ENCODE data around the gene LARGE1. TPM values are rescaled to one million over a fixed set of nuclear protein-coding genes. Genes with fewer than 3 reads are reported as not detected.

LARGE1 gene
- total RNA-seq, 4 donors from 2014 or later = 24.9 to 51.0 (median 32.7) TPM

- Histone ChIP-seq H3K4me3 (no peak overlapping the region), H3K27ac (no peak overlapping the region), H3K9me3 (peaks cover 0 to 20% (median 5%) of the 10 kb centered on the region in 4 donors), H3K4me1 (peaks cover 0 to 14% (median 0%) of the 10 kb centered on the region in 4 donors), H3K36me3 (peaks cover 0 to 7% (median 0%) of the 10 kb centered on the region in 3 donors), H3K27me3 (no peaks in the 10 kb centered on the region)
- no peak for DNase-seq (ENCODE audit: low spot score in 2 of 2)
- no peak for TF ChIP-seq CTCF (IDR thresholded peaks at IDR 0.05)
Observed at GRCh38 chr22:33786149-33786548, 134.1 kb downstream of the LARGE1 start.

- H3K27me3 ChIP-seq = no peaks in the 10 kb centered on the region
- H3K27ac ChIP-seq = no peak overlapping the region
- TF ChIP-seq POLR2A (IDR thresholded peaks at IDR 0.05) (no peak), EP300 (IDR thresholded peaks at IDR 0.05) (no peak), CTCF (IDR thresholded peaks at IDR 0.05) (no peak)
- DNase-seq (ENCODE audit: low spot score in 2 of 2) = no peak
- 72 to 81% methylated on average over 5 of the region's 5 CpGs for WGBS, 2 donors
- peaks cover 0 to 15% (median 0%) of the 10 kb centered on the region in 4 donors for H3K4me1 ChIP-seq
- H3K4me3 ChIP-seq = no peak overlapping the region
- H3K9me3 ChIP-seq = peaks cover 0 to 20% (median 5%) of the 10 kb centered on the region in 4 donors
- peaks cover 0 to 7% (median 0%) of the 10 kb centered on the region in 3 donors for H3K36me3 ChIP-seq
Observed at GRCh38 chr22:33785283-33785968, 134.8 kb downstream of the LARGE1 start.

- H3K27ac ChIP-seq = no peak overlapping the region
- no peak for DNase-seq (ENCODE audit: low spot score in 2 of 2)
- H3K27me3 ChIP-seq = no peaks in the 10 kb centered on the region
- WGBS, 2 donors = 64 to 66% methylated on average over 5 of the region's 5 CpGs
- TF ChIP-seq POLR2A (IDR thresholded peaks at IDR 0.05) = no peak
- TF ChIP-seq EP300 (IDR thresholded peaks at IDR 0.05) = no peak
- no peak for TF ChIP-seq CTCF (IDR thresholded peaks at IDR 0.05)
- peaks cover 0 to 21% (median 0%) of the 10 kb centered on the region in 4 donors for H3K4me1 ChIP-seq
- H3K9me3 ChIP-seq = no peaks in the 10 kb centered on the region
- H3K4me3 ChIP-seq = no peak overlapping the region
- H3K36me3 ChIP-seq = no peaks in the 10 kb centered on the region
Observed at GRCh38 chr22:33781411-33781810, 138.9 kb downstream of the LARGE1 start.

GRCh38 chr22:33780531-33781136 is 139.6 kb downstream of the LARGE1 start:
- no peak overlapping the region for H3K4me3 ChIP-seq
- no peak for DNase-seq (ENCODE audit: low spot score in 2 of 2)
- WGBS, 2 donors = 70 to 72% methylated on average over 5 of the region's 5 CpGs
- H3K4me1 ChIP-seq = peaks cover 0 to 21% (median 0%) of the 10 kb centered on the region in 4 donors
- H3K27me3 ChIP-seq = no peaks in the 10 kb centered on the region
- no peak overlapping the region for H3K27ac ChIP-seq
- no peak for TF ChIP-seq POLR2A (IDR thresholded peaks at IDR 0.05)
- no peak for TF ChIP-seq EP300 (IDR thresholded peaks at IDR 0.05)
- no peak for TF ChIP-seq CTCF (IDR thresholded peaks at IDR 0.05)
- H3K36me3 ChIP-seq = no peaks in the 10 kb centered on the region
- H3K9me3 ChIP-seq = no peaks in the 10 kb centered on the region

GRCh38 chr22:33779243-33779642 is 141.0 kb downstream of the LARGE1 start:
- no peak for TF ChIP-seq EP300 (IDR thresholded peaks at IDR 0.05)
- TF ChIP-seq CTCF (IDR thresholded peaks at IDR 0.05) = no peak
- TF ChIP-seq POLR2A (IDR thresholded peaks at IDR 0.05) = no peak
- WGBS, 2 donors = 80 to 93% methylated on average over 3 of the region's 3 CpGs

More at GRCh38 chr22:33779243-33779642, 141.0 kb downstream of the LARGE1 start:
- Histone ChIP-seq H3K27ac (no peak overlapping the region), H3K27me3 (no peaks in the 10 kb centered on the region), H3K36me3 (no peaks in the 10 kb centered on the region), H3K4me1 (peaks cover 0 to 21% (median 0%) of the 10 kb centered on the region in 4 donors), H3K9me3 (no peaks in the 10 kb centered on the region), H3K4me3 (no peak overlapping the region)
- DNase-seq (ENCODE audit: low spot score in 2 of 2) = no peak

Data from tibial nerve (tissue), 4 donors.